ENCODE measurements around the gene ATOX1. TPM values are rescaled to one million over a fixed set of nuclear protein-coding genes. Genes with fewer than 3 reads are reported as not detected.

Gene ATOX1
- total and polyA plus RNA-seq, 9 of the 15 experiments (the other 6 are each of a cell fraction or from before 2014, with no cell fraction given) = 59.2 to 318 (median 86.2) TPM

DNA sequence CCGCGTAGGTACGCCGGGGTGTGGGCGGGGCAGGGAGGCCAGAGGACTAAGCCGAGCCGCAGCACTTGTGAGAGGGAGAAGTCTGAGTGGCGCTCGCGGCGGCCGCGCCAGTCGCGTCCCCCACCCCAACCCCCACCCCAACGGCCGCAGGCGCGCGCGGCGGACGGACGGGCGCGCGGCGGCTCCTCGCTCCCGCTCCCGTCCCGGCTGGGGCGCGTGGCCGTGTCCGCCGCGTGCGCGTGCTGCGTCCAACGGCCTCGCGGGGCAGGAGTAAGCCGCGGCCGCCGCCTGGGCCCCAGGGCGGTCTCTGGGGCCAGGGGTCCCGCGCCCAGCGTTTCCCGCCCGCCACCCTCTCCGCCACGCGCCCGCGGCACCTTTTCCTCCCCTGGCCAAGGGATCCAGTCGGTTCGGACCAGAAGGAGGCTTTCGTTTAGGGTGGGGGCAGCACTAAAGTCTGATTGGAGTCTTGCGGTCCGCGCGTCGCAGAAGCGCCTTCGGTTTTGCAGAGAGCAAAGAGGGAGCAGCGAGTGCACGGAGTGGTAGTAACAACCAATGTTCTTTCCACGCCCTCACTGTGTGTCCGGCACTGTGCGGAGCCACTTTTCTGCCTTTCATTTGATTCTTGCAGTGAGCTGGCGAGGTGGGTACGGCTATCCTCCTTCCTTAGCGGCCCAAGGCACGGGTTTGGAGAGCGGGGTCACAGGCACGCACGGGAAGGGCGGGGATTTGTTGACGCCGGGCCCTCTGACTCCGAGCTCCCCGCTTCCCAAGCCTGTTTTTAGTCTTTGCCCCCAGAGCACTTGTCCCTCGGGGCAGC, 13.8 kb upstream of the ATOX1 start (continued):
- no peak for TF ChIP-seq TARDBP (IDR thresholded peaks at IDR 0.05)
- TF ChIP-seq HMGN3 (IDR thresholded peaks at IDR 0.05; ENCODE audit: borderline replicate concordance, extremely low read depth, insufficient read length, low read depth, low read length) = peak; percentile 61
- peak; percentile 76 for TF ChIP-seq PHF8 (IDR thresholded peaks at IDR 0.05; ENCODE audit: borderline replicate concordance, low read length)
- TF ChIP-seq NR3C1 (CRISPR knock-in tag; IDR thresholded peaks at IDR 0.05) = peak; percentile 85; the same call in 1 of the 2 replicates
- TF ChIP-seq SPI1 (IDR thresholded peaks at IDR 0.05; ENCODE audit: borderline replicate concordance, low read depth, low read length) = peak; percentile 51; the same call in 1 of the 2 replicates
- TF ChIP-seq KAT7 (CRISPR knock-in tag; IDR thresholded peaks at IDR 0.05; ENCODE audit: borderline replicate concordance) = peak; percentile 84; the same call in 1 of the 2 replicates
- no peak for TF ChIP-seq POLR2A (conservative IDR thresholded peaks at IDR 0.05)
- TF ChIP-seq, protein P1, sequence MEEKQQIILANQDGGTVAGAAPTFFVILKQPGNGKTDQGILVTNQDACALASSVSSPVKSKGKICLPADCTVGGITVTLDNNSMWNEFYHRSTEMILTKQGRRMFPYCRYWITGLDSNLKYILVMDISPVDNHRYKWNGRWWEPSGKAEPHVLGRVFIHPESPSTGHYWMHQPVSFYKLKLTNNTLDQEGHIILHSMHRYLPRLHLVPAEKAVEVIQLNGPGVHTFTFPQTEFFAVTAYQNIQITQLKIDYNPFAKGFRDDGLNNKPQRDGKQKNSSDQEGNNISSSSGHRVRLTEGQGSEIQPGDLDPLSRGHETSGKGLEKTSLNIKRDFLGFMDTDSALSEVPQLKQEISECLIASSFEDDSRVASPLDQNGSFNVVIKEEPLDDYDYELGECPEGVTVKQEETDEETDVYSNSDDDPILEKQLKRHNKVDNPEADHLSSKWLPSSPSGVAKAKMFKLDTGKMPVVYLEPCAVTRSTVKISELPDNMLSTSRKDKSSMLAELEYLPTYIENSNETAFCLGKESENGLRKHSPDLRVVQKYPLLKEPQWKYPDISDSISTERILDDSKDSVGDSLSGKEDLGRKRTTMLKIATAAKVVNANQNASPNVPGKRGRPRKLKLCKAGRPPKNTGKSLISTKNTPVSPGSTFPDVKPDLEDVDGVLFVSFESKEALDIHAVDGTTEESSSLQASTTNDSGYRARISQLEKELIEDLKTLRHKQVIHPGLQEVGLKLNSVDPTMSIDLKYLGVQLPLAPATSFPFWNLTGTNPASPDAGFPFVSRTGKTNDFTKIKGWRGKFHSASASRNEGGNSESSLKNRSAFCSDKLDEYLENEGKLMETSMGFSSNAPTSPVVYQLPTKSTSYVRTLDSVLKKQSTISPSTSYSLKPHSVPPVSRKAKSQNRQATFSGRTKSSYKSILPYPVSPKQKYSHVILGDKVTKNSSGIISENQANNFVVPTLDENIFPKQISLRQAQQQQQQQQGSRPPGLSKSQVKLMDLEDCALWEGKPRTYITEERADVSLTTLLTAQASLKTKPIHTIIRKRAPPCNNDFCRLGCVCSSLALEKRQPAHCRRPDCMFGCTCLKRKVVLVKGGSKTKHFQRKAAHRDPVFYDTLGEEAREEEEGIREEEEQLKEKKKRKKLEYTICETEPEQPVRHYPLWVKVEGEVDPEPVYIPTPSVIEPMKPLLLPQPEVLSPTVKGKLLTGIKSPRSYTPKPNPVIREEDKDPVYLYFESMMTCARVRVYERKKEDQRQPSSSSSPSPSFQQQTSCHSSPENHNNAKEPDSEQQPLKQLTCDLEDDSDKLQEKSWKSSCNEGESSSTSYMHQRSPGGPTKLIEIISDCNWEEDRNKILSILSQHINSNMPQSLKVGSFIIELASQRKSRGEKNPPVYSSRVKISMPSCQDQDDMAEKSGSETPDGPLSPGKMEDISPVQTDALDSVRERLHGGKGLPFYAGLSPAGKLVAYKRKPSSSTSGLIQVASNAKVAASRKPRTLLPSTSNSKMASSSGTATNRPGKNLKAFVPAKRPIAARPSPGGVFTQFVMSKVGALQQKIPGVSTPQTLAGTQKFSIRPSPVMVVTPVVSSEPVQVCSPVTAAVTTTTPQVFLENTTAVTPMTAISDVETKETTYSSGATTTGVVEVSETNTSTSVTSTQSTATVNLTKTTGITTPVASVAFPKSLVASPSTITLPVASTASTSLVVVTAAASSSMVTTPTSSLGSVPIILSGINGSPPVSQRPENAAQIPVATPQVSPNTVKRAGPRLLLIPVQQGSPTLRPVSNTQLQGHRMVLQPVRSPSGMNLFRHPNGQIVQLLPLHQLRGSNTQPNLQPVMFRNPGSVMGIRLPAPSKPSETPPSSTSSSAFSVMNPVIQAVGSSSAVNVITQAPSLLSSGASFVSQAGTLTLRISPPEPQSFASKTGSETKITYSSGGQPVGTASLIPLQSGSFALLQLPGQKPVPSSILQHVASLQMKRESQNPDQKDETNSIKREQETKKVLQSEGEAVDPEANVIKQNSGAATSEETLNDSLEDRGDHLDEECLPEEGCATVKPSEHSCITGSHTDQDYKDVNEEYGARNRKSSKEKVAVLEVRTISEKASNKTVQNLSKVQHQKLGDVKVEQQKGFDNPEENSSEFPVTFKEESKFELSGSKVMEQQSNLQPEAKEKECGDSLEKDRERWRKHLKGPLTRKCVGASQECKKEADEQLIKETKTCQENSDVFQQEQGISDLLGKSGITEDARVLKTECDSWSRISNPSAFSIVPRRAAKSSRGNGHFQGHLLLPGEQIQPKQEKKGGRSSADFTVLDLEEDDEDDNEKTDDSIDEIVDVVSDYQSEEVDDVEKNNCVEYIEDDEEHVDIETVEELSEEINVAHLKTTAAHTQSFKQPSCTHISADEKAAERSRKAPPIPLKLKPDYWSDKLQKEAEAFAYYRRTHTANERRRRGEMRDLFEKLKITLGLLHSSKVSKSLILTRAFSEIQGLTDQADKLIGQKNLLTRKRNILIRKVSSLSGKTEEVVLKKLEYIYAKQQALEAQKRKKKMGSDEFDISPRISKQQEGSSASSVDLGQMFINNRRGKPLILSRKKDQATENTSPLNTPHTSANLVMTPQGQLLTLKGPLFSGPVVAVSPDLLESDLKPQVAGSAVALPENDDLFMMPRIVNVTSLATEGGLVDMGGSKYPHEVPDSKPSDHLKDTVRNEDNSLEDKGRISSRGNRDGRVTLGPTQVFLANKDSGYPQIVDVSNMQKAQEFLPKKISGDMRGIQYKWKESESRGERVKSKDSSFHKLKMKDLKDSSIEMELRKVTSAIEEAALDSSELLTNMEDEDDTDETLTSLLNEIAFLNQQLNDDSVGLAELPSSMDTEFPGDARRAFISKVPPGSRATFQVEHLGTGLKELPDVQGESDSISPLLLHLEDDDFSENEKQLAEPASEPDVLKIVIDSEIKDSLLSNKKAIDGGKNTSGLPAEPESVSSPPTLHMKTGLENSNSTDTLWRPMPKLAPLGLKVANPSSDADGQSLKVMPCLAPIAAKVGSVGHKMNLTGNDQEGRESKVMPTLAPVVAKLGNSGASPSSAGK (IDR thresholded peaks at IDR 0.05) = 0 out of 2 replicates have a peak, but pooled peaks have one; percentile 4
- TF ChIP-seq ZNF282 (CRISPR knock-in tag; IDR thresholded peaks at IDR 0.05) = 0 out of 2 replicates have a peak, but pooled peaks have one; percentile 33
- no peak for TF ChIP-seq ZZZ3 (IDR thresholded peaks at IDR 0.05)
- TF ChIP-seq KLF1 (tag; IDR thresholded peaks at IDR 0.05) = peak; percentile 26; the same call in 1 of the 2 replicates
- TF ChIP-seq HMGXB4 (CRISPR knock-in tag; IDR thresholded peaks at IDR 0.05) = 0 out of 2 replicates have a peak, but pooled peaks have one; percentile 9
- no peak for TF ChIP-seq JUN (IDR thresholded peaks at IDR 0.05; ENCODE audit: borderline replicate concordance, low read depth, low read length)
- TF ChIP-seq JUN (CRISPR knock-in tag; IDR thresholded peaks at IDR 0.05; ENCODE audit: borderline replicate concordance) = peak; percentile 10; the same call in 1 of the 2 replicates
- TF ChIP-seq TRIM24 (IDR thresholded peaks at IDR 0.05) = no peak
